ENCODE results near the gene TMEM140. TPM values are rescaled to one million over a fixed set of nuclear protein-coding genes. Genes with fewer than 3 reads are reported as not detected.

The TMEM140 gene
- total RNA-seq (2014; rRNA removed; shearing (Covaris generic)): 1.8 and 2.9 TPM in 2 replicates

GRCh38 chr7:135147899-135148721, at the start of gene TMEM140:
TMEM140 (plus strand) TSS chr7:135148072; CDS start chr7:135164442, 16,370 bp downstream.

GRCh38 chr7:135170274-135170997, 22.6 kb downstream of the TMEM140 start, which contains the start of gene CYREN:
CYREN (minus strand) TSS chr7:135170707; CDS start chr7:135168922, 1,785 bp downstream.

GRCh38 chr7:135211179-135211945, 63.5 kb downstream of the TMEM140 start, which contains the start of gene WDR91:
WDR91 (minus strand) TSS chr7:135211526; CDS start chr7:135211502, 24 bp downstream.

Small RNA genes within 50 kb of the gene (small RNA-seq; reads per million reads assigned to genes)
- gene MIR6509: not detected

Other genes starting within 250 kb of the TMEM140 start
- 0.21 and 0.41 TPM in 2 replicates for gene AGBL3, start 161.6 kb upstream of the TMEM140 start, total RNA-seq (2014; rRNA removed; shearing (Covaris generic))
- gene CYREN, start 22.6 kb downstream of the TMEM140 start, total RNA-seq (2014; rRNA removed; shearing (Covaris generic)): 72.5 and 82.8 TPM in 2 replicates
- gene WDR91, start 63.5 kb downstream of the TMEM140 start, total RNA-seq (2014; rRNA removed; shearing (Covaris generic)): 9.7 and 10.4 TPM in 2 replicates
- not detected in 2 replicates for gene STRA8, start 85.8 kb downstream of the TMEM140 start, total RNA-seq (2014; rRNA removed; shearing (Covaris generic))